Prostate gland (tissue), 2 donors: ENCODE results near the gene GPR61.

Experiments used
- CTCF ChIP-seq, 4 experiments: fragments of 200-600 bp in 2 of 4; fragments of 450-650 bp in 2 of 4; sonication (generic) in 2 of 4; IDR thresholded peaks; 1 replicate in 3 of 4; 2 replicates in 1 of 4; pipeline ENCODE4 v1.5.1; 2016 to 2019; ENCODE audit warnings: antibody characterized with exemption in 4 of 4, mild to moderate bottlenecking in 2 of 4, moderate library complexity in 2 of 4
- POLR2A ChIP-seq: fragments of 450-650 bp; IDR thresholded peaks from one replicate; pipeline ENCODE4 v1.6.1; 2016; ENCODE audit warnings: antibody characterized with exemption, mild to moderate bottlenecking
- POLR2AphosphoS5 ChIP-seq: sonication (generic); formaldehyde crosslinking; IDR thresholded peaks from one replicate; pipeline ENCODE4 v1.6.1; 2017; ENCODE audit warnings: antibody characterized with exemption

- TF ChIP-seq CTCF (IDR thresholded peaks at IDR 0.05) (no peak), POLR2AphosphoS5 (no peak), POLR2A (no peak)
These were observed 42.1 kb upstream of the GPR61 start for GRCh38 chr1:109497449-109498160.
